WTC11 (cell line): Measurements from ENCODE around the gene OR4D2. TPM values are rescaled to one million over a fixed set of nuclear protein-coding genes. Genes with fewer than 3 reads are reported as not detected.

Experiments used
- ATAC-seq: fragments of 200-7000 bp; cut with Tn5 transposase; 2 replicates; pipeline ENCODE4 v1.10.0; 2021; ENCODE audit warnings: mild to moderate bottlenecking, moderate library complexity
- CTCF ChIA-PET: fragments of 300-600 bp; sonication (Branson Sonifier 250); formaldehyde crosslinking; loops from one replicate; lab custom pipeline; 2021; ENCODE audit warnings: antibody characterized with exemption; lab: Charles Lee
- POLR2A ChIA-PET: fragments of 350-600 bp; sonication (Branson Sonifier 250); formaldehyde crosslinking; loops from one replicate; lab custom pipeline; 2021; ENCODE audit warnings: antibody characterized with exemption; lab: Charles Lee
- DNase-seq: peaks from one replicate; pipeline ENCODE4 v3.0.0; 2021; ENCODE audit warnings: low spot score
- H3K27ac Mint-ChIP-seq: 2 replicates; pipeline ENCODE4 v1.8.0; 2021; ENCODE audit warnings: mixed read lengths
- H3K27me3 Mint-ChIP-seq: 2 replicates; pipeline ENCODE4 v1.8.0; 2021; ENCODE audit warnings: low read depth, mild to moderate bottlenecking, moderate library complexity, mixed read lengths
- H3K36me3 Mint-ChIP-seq: 2 replicates; pipeline ENCODE4 v1.8.0; 2021; ENCODE audit warnings: mixed read lengths
- H3K4me1 Mint-ChIP-seq: 2 replicates; pipeline ENCODE4 v1.8.0; 2022; ENCODE audit warnings: mixed read lengths
- H3K4me3 Mint-ChIP-seq: 2 replicates; pipeline ENCODE4 v1.8.0; 2021; ENCODE audit warnings: mild to moderate bottlenecking, moderate library complexity, mixed read lengths
- H3K9me3 Mint-ChIP-seq: 2 replicates; pipeline ENCODE4 v1.8.0; 2021; ENCODE audit warnings: mixed read lengths
- ATF1 ChIP-seq: sonication (generic); formaldehyde crosslinking; IDR thresholded peaks from 2 replicates; pipeline ENCODE4 v1.8.1; 2023; ENCODE audit warnings: mild to moderate bottlenecking, moderate library complexity, missing genetic modification reagents
- CREM ChIP-seq: sonication (generic); formaldehyde crosslinking; IDR thresholded peaks from 2 replicates; pipeline ENCODE4 v1.8.1; 2022; ENCODE audit warnings: mild to moderate bottlenecking, missing genetic modification reagents, moderate library complexity
- ESRRA ChIP-seq: sonication (generic); formaldehyde crosslinking; IDR thresholded peaks from 2 replicates; pipeline ENCODE4 v1.8.1; 2022; ENCODE audit warnings: mild to moderate bottlenecking, missing genetic modification reagents, borderline replicate concordance
- ETV6 ChIP-seq: sonication (generic); formaldehyde crosslinking; IDR thresholded peaks from 2 replicates; pipeline ENCODE4 v1.8.1; 2022; ENCODE audit warnings: mild to moderate bottlenecking, missing genetic modification reagents
- GABPB1 ChIP-seq: sonication (generic); formaldehyde crosslinking; IDR thresholded peaks from 2 replicates; pipeline ENCODE4 v1.8.1; 2023; ENCODE audit warnings: mild to moderate bottlenecking, missing genetic modification reagents
- JUN ChIP-seq: sonication (generic); formaldehyde crosslinking; IDR thresholded peaks from 2 replicates; pipeline ENCODE4 v1.8.0; 2023; ENCODE audit warnings: mild to moderate bottlenecking, missing genetic modification reagents
- KAT7 ChIP-seq: sonication (generic); formaldehyde crosslinking; IDR thresholded peaks from 2 replicates; pipeline ENCODE4 v1.8.1; 2023; ENCODE audit warnings: missing genetic modification reagents, mild to moderate bottlenecking, borderline replicate concordance
- MYBL2 ChIP-seq: sonication (generic); formaldehyde crosslinking; IDR thresholded peaks from 2 replicates; pipeline ENCODE4 v1.8.1; 2023; ENCODE audit warnings: mild to moderate bottlenecking, moderate library complexity, missing genetic modification reagents
- NFYB ChIP-seq: sonication (generic); formaldehyde crosslinking; conservative IDR thresholded peaks from 2 replicates; pipeline ENCODE4 v1.8.0; 2022; ENCODE audit warnings: low read depth, missing genetic modification reagents
- PRRX2 ChIP-seq: fragments of 250-450 bp; sonication (Bioruptor Pico); IDR thresholded peaks from 2 replicates; pipeline ENCODE4 v1.8.0; 2021; ENCODE audit warnings: mild to moderate bottlenecking
- SMAD3 ChIP-seq: sonication (generic); formaldehyde crosslinking; IDR thresholded peaks from 2 replicates; pipeline ENCODE4 v1.8.0; 2022; ENCODE audit warnings: missing genetic modification reagents, mild to moderate bottlenecking, borderline replicate concordance
- SMAD4 ChIP-seq: sonication (generic); formaldehyde crosslinking; IDR thresholded peaks from 2 replicates; pipeline ENCODE4 v1.8.0; 2022; ENCODE audit warnings: mild to moderate bottlenecking, missing genetic modification reagents
- SOX15 ChIP-seq: fragments of 250-450 bp; sonication (Bioruptor Pico); IDR thresholded peaks from 2 replicates; pipeline ENCODE4 v1.9.0; 2021; ENCODE audit warnings: mild to moderate bottlenecking
- TCF7 ChIP-seq: sonication (generic); formaldehyde crosslinking; IDR thresholded peaks from 2 replicates; pipeline ENCODE4 v1.8.0; 2022; ENCODE audit warnings: mild to moderate bottlenecking, low read depth, missing genetic modification reagents, moderate library complexity
- ZBTB21 ChIP-seq: sonication (generic); formaldehyde crosslinking; IDR thresholded peaks from 2 replicates; pipeline ENCODE4 v1.8.1; 2023; ENCODE audit warnings: mild to moderate bottlenecking, missing genetic modification reagents, borderline replicate concordance
- ZNF121 ChIP-seq: sonication (generic); formaldehyde crosslinking; IDR thresholded peaks from 2 replicates; pipeline ENCODE4 v1.8.0; 2023; ENCODE audit warnings: missing genetic modification reagents
- ZNF281 ChIP-seq: sonication (generic); formaldehyde crosslinking; IDR thresholded peaks from 2 replicates; pipeline ENCODE4 v1.8.0; 2023; ENCODE audit warnings: mild to moderate bottlenecking, missing genetic modification reagents
- ZNF396 ChIP-seq: fragments of 250-450 bp; sonication (Bioruptor Pico); IDR thresholded peaks from 2 replicates; pipeline ENCODE4 v1.8.0; 2021; ENCODE audit warnings: mild to moderate bottlenecking, moderate library complexity, borderline replicate concordance
- ZNF512 ChIP-seq: sonication (generic); formaldehyde crosslinking; IDR thresholded peaks from 2 replicates; pipeline ENCODE4 v1.8.1; 2022; ENCODE audit warnings: missing genetic modification reagents, borderline replicate concordance
- total RNA-seq: library from RNA; stranded (reverse); gene quantifications from 3 replicates; pipeline ENCODE4 v1.2.3, GENCODE V29; 2021
- TF ChIP-seq, protein P1 (sequence below): sonication (generic); formaldehyde crosslinking; IDR thresholded peaks from 2 replicates; pipeline ENCODE4 v1.8.0; 2022; ENCODE audit warnings: mild to moderate bottlenecking, missing genetic modification reagents
- TF ChIP-seq, protein P2 (sequence below): sonication (generic); formaldehyde crosslinking; IDR thresholded peaks from 2 replicates; pipeline ENCODE4 v1.8.1; 2022; ENCODE audit warnings: mild to moderate bottlenecking, missing genetic modification reagents, moderate library complexity, borderline replicate concordance
- TF ChIP-seq, protein P3 (sequence below): sonication (generic); formaldehyde crosslinking; IDR thresholded peaks from 2 replicates; pipeline ENCODE4 v1.8.0; 2022; ENCODE audit warnings: mild to moderate bottlenecking, missing genetic modification reagents
- TF ChIP-seq, protein P4 (sequence below): sonication (generic); formaldehyde crosslinking; IDR thresholded peaks from 2 replicates; pipeline ENCODE4 v1.8.1; 2023; ENCODE audit warnings: mild to moderate bottlenecking, missing genetic modification reagents, borderline replicate concordance

OR4D2 gene
- total RNA-seq, 1 experiment from 2014 or later = not detected

DNA sequence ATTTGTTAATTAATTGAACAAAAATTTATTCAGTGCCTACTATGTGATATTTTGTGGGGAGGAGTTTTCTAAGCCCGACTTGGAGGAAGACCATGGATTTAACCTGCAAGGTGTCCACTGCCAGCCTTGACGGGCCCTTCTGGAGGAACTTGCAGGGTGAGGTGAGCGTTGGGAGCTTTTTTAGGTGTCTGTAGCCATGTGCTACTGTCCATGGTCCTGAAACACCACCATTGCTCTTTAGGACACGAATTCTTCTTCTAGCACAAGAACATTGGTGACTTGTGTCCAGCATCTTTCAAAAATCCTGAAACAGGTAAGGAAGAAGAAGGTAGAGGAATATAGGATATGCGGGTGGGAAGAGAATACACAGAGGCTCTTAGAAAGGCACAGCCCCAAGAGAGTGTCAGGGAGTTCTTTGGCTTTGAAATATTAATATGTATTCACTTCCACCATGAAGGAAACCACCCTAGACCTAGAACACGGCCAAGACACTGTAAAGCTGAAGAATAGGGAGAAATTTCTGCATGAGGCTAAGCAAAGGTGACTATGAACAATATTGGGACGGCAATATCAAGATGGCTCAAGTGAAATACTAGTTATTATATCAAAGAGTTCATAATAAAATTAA, 46.5 kb upstream of the OR4D2 start (continued):
- TF ChIP-seq ZNF512 = no peak
- TF ChIP-seq CREM (CRISPR knock-in tag) = 0 out of 2 replicates have a peak, but pooled peaks have one; percentile 58
- no peak for TF ChIP-seq ATF1 (CRISPR knock-in tag)
- peak; percentile 26; the same call in 1 of the 2 replicates for TF ChIP-seq GABPB1 (CRISPR knock-in tag)
- no peak for TF ChIP-seq ZNF281
- TF ChIP-seq TCF7 (CRISPR knock-in tag) = 0 out of 2 replicates have a peak, but pooled peaks have one; percentile 31
- TF ChIP-seq, protein P1, sequence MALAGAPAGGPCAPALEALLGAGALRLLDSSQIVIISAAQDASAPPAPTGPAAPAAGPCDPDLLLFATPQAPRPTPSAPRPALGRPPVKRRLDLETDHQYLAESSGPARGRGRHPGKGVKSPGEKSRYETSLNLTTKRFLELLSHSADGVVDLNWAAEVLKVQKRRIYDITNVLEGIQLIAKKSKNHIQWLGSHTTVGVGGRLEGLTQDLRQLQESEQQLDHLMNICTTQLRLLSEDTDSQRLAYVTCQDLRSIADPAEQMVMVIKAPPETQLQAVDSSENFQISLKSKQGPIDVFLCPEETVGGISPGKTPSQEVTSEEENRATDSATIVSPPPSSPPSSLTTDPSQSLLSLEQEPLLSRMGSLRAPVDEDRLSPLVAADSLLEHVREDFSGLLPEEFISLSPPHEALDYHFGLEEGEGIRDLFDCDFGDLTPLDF = 0 out of 2 replicates have a peak, but pooled peaks have one; percentile 63
- TF ChIP-seq PRRX2 = no peak
- TF ChIP-seq ESRRA (CRISPR knock-in tag) = no peak
- TF ChIP-seq, protein P2, sequence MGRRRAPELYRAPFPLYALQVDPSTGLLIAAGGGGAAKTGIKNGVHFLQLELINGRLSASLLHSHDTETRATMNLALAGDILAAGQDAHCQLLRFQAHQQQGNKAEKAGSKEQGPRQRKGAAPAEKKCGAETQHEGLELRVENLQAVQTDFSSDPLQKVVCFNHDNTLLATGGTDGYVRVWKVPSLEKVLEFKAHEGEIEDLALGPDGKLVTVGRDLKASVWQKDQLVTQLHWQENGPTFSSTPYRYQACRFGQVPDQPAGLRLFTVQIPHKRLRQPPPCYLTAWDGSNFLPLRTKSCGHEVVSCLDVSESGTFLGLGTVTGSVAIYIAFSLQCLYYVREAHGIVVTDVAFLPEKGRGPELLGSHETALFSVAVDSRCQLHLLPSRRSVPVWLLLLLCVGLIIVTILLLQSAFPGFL = peak; percentile 49; the same call in 1 of the 2 replicates
- TF ChIP-seq JUN (CRISPR knock-in tag) = peak; percentile 31; the same call in 1 of the 2 replicates
- TF ChIP-seq NFYB (CRISPR knock-in tag) = 0 out of 2 replicates have a peak, but pooled peaks have one; percentile 7
- TF ChIP-seq ZNF121 (CRISPR knock-in tag) = no peak
- TF ChIP-seq SMAD4 (CRISPR knock-in tag) = no peak
- no peak for TF ChIP-seq SOX15
- TF ChIP-seq ZBTB21 = no peak
- no peak for TF ChIP-seq KAT7 (CRISPR knock-in tag)
- TF ChIP-seq SMAD3 (CRISPR knock-in tag) = peak; percentile 40; the same call in 1 of the 2 replicates
- TF ChIP-seq, protein P3, sequence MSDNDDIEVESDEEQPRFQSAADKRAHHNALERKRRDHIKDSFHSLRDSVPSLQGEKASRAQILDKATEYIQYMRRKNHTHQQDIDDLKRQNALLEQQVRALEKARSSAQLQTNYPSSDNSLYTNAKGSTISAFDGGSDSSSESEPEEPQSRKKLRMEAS = no peak; the same call in 1 of the 2 replicates
- no peak for TF ChIP-seq ETV6 (CRISPR knock-in tag)
- TF ChIP-seq ZNF396 (CRISPR knock-in tag) = no peak

DNA sequence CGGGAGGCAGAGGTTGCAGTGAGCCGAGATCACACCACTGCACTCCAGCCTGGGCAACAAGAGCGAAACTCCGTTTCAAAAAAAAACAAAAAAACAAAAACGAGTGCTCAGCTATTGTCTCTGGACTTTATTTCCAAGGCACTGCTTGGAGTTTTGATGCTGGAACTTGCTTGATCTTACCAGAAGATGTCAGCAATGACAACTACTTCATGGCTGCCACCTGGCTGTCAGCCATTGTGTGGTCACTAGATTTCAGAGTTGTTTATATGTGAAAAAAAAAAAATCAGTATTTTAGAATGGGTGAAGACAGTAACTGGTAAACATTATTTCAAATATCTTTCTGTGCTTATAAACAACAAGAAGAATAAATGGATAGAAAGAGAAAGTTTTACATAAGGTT, 44.9 kb upstream of the OR4D2 start:
- DNase-seq = peak; percentile 23
- H3K4me3 Mint-ChIP-seq = no peak overlapping the region
- ChIA-PET CTCF (interaction anchor here (0.6 to 2.9 kb wide), 11 partner anchors 9 to 247 kb away, joined by 3 to 19 read pairs (median 4); no protein-coding TSS in a partner anchor), POLR2A (interaction anchor here (0.6 kb wide), 1 partner anchor 812 kb away, joined by 4 read pairs; no protein-coding TSS in a partner anchor)
- H3K27ac Mint-ChIP-seq = no peak overlapping the region
- ATAC-seq = peak; percentile 69; the same call in 1 of the 2 replicates
- no peaks in the 10 kb centered on the region for H3K36me3 Mint-ChIP-seq
- no peaks in the 10 kb centered on the region for H3K4me1 Mint-ChIP-seq
- H3K9me3 Mint-ChIP-seq = no peaks in the 10 kb centered on the region
- peaks cover 13% of the 10 kb centered on the region; the same call in 1 of the 2 replicates for H3K27me3 Mint-ChIP-seq
- TF ChIP-seq SOX15 (no peak), JUN (CRISPR knock-in tag) (no peak), MYBL2 (no peak)
- TF ChIP-seq, protein P4, sequence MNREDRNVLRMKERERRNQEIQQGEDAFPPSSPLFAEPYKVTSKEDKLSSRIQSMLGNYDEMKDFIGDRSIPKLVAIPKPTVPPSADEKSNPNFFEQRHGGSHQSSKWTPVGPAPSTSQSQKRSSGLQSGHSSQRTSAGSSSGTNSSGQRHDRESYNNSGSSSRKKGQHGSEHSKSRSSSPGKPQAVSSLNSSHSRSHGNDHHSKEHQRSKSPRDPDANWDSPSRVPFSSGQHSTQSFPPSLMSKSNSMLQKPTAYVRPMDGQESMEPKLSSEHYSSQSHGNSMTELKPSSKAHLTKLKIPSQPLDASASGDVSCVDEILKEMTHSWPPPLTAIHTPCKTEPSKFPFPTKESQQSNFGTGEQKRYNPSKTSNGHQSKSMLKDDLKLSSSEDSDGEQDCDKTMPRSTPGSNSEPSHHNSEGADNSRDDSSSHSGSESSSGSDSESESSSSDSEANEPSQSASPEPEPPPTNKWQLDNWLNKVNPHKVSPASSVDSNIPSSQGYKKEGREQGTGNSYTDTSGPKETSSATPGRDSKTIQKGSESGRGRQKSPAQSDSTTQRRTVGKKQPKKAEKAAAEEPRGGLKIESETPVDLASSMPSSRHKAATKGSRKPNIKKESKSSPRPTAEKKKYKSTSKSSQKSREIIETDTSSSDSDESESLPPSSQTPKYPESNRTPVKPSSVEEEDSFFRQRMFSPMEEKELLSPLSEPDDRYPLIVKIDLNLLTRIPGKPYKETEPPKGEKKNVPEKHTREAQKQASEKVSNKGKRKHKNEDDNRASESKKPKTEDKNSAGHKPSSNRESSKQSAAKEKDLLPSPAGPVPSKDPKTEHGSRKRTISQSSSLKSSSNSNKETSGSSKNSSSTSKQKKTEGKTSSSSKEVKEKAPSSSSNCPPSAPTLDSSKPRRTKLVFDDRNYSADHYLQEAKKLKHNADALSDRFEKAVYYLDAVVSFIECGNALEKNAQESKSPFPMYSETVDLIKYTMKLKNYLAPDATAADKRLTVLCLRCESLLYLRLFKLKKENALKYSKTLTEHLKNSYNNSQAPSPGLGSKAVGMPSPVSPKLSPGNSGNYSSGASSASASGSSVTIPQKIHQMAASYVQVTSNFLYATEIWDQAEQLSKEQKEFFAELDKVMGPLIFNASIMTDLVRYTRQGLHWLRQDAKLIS (CRISPR knock-in tag) = no peak
